CD4-positive, CD25-positive, alpha-beta regulatory T cell (primary cell): ENCODE measurements around the gene SOX1. TPM values are rescaled to one million over a fixed set of nuclear protein-coding genes. Genes with fewer than 3 reads are reported as not detected.

ENCODE experiments used
- ATAC-seq, 2 donors: fragments of 150-1000 bp; cut with Tn5 transposase; one replicate each; pipeline ENCODE4 v1.10.0; 2021; ENCODE audit warnings: low read depth in 2 of 2, moderate number of reproducible peaks in 2 of 2, moderate library complexity in 1 of 2
- DNase-seq, 3 donors: peaks; one replicate each; pipeline versions ENCODE4 v3.0.0 to v3.0.0-alpha.2; 2012 to 2022; ENCODE audit warnings: mixed read lengths in 1 of 3
- H3K27ac ChIP-seq: one replicate; pipeline ENCODE4 v1.7.0; 2013; ENCODE audit warnings: mild to moderate bottlenecking, low read length; ENCODE audit not compliant: insufficient read depth, poor library complexity, severe bottlenecking
- H3K27me3 ChIP-seq: one replicate; pipeline ENCODE4 v1.7.0; 2013; ENCODE audit warnings: low read length; ENCODE audit not compliant: control insufficient read depth, insufficient read depth
- H3K36me3 ChIP-seq: one replicate; pipeline ENCODE4 v1.7.0; 2013; ENCODE audit warnings: mild to moderate bottlenecking, low read length, moderate library complexity; ENCODE audit not compliant: control insufficient read depth, insufficient read depth
- H3K4me1 ChIP-seq: 2 replicates; pipeline ENCODE4 v1.7.0; 2013; ENCODE audit warnings: mild to moderate bottlenecking, low read length; ENCODE audit not compliant: insufficient read depth, control insufficient read depth, poor library complexity, severe bottlenecking
- H3K4me3 ChIP-seq: one replicate; pipeline ENCODE4 v1.7.0; 2013; ENCODE audit warnings: low read depth, mild to moderate bottlenecking, low read length, moderate library complexity
- H3K9me3 ChIP-seq, 2 experiments: 1 replicate in 1 of 2; 2 replicates in 1 of 2; pipeline ENCODE4 v1.7.0; 2013; ENCODE audit warnings: low read length in 2 of 2, mild to moderate bottlenecking in 1 of 2, moderate library complexity in 1 of 2; ENCODE audit not compliant: control insufficient read depth in 2 of 2
- H3K27ac Mint-ChIP-seq, 3 donors: one replicate each; pipeline ENCODE4 v1.8.0; 2020 to 2022; ENCODE audit warnings: mild to moderate bottlenecking in 3 of 3, mixed read lengths in 3 of 3, moderate library complexity in 2 of 3
- H3K27me3 Mint-ChIP-seq: one replicate; pipeline ENCODE4 v1.8.0; 2022; ENCODE audit warnings: mild to moderate bottlenecking, mixed read lengths
- H3K36me3 Mint-ChIP-seq: one replicate; pipeline ENCODE4 v1.8.0; 2020; ENCODE audit warnings: mixed read lengths
- H3K4me1 Mint-ChIP-seq, 4 donors: one replicate each; pipeline ENCODE4 v1.8.0; 2020 to 2022; ENCODE audit warnings: mixed read lengths in 4 of 4, mild to moderate bottlenecking in 1 of 4
- H3K4me3 Mint-ChIP-seq, 4 donors: one replicate each; pipeline ENCODE4 v1.8.0; 2020 to 2022; ENCODE audit warnings: mild to moderate bottlenecking in 4 of 4, mixed read lengths in 4 of 4, moderate library complexity in 3 of 4
- H3K9me3 Mint-ChIP-seq, 7 donors: one replicate each; pipeline ENCODE4 v1.8.0; 2020 to 2022; ENCODE audit warnings: mixed read lengths in 7 of 7, mild to moderate bottlenecking in 3 of 7, moderate library complexity in 2 of 7
- polyA plus RNA-seq, 4 donors: library from polyadenylated mRNA; unstranded; fragments of 300-500 nt; fragmentation: Illumina TruSeq; gene quantifications; one replicate each; pipeline ENCODE4 v1.2.3, GENCODE V29; 2021
- total RNA-seq: library from RNA; stranded (reverse); gene quantifications from one replicate; pipeline ENCODE4 v1.2.3, GENCODE V29; 2022

SOX1 gene
- total and polyA plus RNA-seq, 5 donors from 2014 or later, result not detected

DNA sequence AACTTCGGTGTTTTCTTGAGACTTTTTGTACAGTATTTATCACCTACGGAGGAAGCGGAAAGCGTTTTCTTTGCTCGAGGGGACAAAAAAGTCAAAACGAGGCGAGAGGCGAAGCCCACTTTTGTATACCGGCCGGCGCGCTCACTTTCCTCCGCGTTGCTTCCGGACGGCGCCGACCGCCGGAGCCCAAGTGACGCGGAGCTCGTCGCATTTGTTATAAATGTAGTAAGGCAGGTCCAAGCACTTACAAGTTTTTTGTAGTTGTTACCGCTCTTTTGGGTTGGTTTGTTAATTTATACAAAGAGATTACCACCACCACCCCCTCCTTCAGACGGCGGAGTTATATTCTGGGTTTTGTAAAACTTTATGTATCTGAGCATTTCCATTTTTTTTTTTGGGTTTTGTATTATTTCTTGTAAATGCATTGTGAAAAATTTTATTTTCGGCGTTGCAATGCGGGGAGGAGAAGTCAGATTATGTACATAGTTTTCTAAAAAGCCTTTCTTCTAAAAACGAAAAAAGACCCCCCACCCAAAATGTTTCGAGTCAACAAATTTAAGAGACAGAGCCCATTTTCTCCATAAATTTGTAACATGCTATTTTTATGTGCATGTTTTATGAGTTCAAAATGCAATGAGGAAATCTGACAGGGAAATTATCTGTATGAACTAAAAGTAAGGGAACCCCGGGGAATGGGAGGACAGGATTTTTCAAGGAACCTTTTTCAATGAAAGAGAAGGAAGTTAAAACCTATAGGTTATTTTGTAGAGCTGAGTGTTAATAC lies 2.3 kb downstream of the SOX1 start:
- Histone ChIP-seq H3K4me1 (peaks cover 4% of the 10 kb centered on the region), H3K9me3 (peaks cover 5 to 11% of the 10 kb centered on the region in 2 experiments), H3K4me3 (no peak overlapping the region), H3K27me3 (peaks cover 34% of the 10 kb centered on the region), H3K36me3 (no peaks in the 10 kb centered on the region), H3K27ac (no peak overlapping the region)
- peak overlapping the region in 3 of 4 donors; percentile 7 to 84 (median 48) for H3K4me3 Mint-ChIP-seq
- peak overlapping the region in 1 of 3 donors; percentile 72 for H3K27ac Mint-ChIP-seq
- H3K36me3 Mint-ChIP-seq, result peaks cover 10% of the 10 kb centered on the region
- H3K9me3 Mint-ChIP-seq, result peaks cover 0 to 26% (median 0%) of the 10 kb centered on the region in 7 donors
- ATAC-seq, result no peak
- no peak for DNase-seq
- peaks cover 62% of the 10 kb centered on the region for H3K27me3 Mint-ChIP-seq
- H3K4me1 Mint-ChIP-seq, result peaks cover 0 to 25% (median 3%) of the 10 kb centered on the region in 4 donors

DNA sequence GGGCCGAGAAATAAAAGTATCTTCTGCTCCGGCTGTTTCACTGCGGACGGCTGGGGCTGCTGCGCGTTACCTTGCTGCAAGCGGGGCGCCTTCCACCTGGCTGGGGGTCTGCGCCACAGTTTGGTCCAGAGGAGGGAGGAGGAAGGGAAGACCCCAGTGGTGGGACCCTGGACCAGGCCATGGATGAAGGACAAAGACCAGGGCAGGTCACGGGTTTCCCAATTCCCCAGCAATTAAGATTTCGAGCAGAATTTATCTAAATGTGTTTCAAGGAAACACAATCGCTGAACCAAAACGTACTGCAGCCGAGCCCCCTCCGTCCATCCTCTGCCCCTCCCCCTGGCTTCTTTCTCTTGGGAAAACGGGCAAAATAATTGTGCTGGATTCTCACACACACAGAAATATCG lies 2.9 kb downstream of the SOX1 start:
- Mint-ChIP-seq H3K27me3 (peaks cover 62% of the 10 kb centered on the region), H3K36me3 (peaks cover 10% of the 10 kb centered on the region), H3K27ac (no peak overlapping the region), H3K4me1 (peaks cover 0 to 28% (median 3%) of the 10 kb centered on the region in 4 donors), H3K4me3 (peak overlapping the region in 2 of 4 donors; percentile 58 to 72), H3K9me3 (peaks cover 0 to 26% (median 0%) of the 10 kb centered on the region in 7 donors)
- DNase-seq (no peak), ATAC-seq (no peak)
- Histone ChIP-seq H3K4me1 (peaks cover 4% of the 10 kb centered on the region), H3K9me3 (peaks cover 5 to 11% of the 10 kb centered on the region in 2 experiments), H3K36me3 (no peaks in the 10 kb centered on the region), H3K4me3 (no peak overlapping the region), H3K27ac (no peak overlapping the region), H3K27me3 (peaks cover 33% of the 10 kb centered on the region)

DNA sequence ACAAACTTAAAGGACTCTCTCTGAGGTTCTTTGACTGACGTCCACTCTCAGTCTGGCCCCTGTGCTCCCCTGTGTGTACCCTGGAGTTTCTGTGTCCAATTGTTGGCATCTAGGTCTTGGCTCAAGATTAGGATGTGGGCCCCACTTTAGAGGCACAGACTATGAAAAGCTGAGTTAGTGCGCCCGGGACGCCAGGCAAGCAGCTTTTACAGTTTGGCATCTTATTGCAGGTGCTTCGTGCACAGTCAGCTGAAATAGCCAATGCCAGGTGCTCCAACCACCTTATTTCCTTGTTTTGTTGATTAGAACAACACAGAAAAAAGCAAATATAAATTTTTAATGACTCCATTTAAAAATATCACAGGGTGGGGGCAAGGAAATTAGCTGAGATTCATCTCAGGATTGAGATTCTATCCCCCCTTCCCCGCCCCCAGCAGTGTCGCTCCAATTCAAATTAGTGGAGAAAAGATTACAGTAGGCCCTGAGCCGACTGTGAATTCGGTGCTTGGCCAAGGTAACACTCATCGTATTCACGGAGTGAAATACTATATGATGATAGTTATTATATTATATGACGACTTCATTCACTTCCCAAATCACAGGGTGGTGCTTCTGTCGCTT lies 4.3 kb downstream of the SOX1 start:
- H3K36me3 Mint-ChIP-seq, result peaks cover 6% of the 10 kb centered on the region
- peaks cover 5 to 11% of the 10 kb centered on the region in 2 experiments for H3K9me3 ChIP-seq
- H3K27ac ChIP-seq, result no peak overlapping the region
- peaks cover 0 to 24% (median 0%) of the 10 kb centered on the region in 7 donors for H3K9me3 Mint-ChIP-seq
- ATAC-seq, result no peak
- no peaks in the 10 kb centered on the region for H3K36me3 ChIP-seq
- no peaks in the 10 kb centered on the region for H3K4me1 ChIP-seq
- H3K4me3 Mint-ChIP-seq, result peak overlapping the region in 1 of 4 donors; percentile 26
- peaks cover 36% of the 10 kb centered on the region for H3K27me3 ChIP-seq
- no peak for DNase-seq
- no peak overlapping the region for H3K27ac Mint-ChIP-seq
- H3K4me3 ChIP-seq, result no peak overlapping the region
- H3K27me3 Mint-ChIP-seq, result peaks cover 59% of the 10 kb centered on the region
- H3K4me1 Mint-ChIP-seq, result peaks cover 0 to 18% (median 0%) of the 10 kb centered on the region in 4 donors

DNA sequence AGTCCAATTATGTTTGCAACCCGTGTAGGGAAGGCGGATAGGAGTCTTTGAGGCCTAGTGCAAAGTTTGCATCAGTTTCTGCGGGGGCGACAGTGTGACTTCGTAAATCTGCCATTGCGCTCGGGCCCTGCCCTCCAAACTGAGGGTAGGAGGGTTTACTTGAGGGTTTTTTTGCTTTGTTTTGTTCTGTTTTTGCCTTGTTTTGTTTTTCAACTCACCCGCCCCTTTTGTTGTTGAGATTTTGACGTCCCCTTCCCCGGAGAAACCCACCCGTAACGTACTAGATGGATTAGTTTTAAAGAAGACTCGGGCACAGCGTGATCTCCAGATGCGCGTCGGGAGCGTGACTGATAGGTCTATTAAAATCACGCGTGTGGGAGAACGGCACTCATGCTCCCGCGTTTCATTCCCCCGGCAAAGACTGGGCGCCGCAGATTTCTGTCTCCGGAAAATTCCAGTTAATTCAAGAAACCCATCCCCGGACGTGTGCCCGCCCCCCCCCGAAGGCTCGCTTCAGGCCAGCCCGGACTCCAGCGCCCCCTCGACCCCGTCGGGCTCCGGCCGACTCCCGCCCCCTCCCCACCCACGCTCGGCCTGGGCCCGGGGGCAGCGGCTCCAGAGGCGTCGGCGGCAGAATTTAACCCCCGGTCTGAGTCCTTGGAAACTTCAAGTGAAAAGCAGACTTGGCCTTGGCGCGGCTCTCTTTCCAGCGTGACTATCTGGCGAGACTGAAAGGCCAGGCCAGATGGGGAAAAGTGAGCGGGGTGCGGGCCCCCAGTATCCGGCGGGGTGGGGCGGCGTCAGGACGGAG lies 5.0 kb downstream of the SOX1 start:
- peaks cover 0 to 18% (median 0%) of the 10 kb centered on the region in 4 donors for H3K4me1 Mint-ChIP-seq
- peaks cover 6% of the 10 kb centered on the region for H3K36me3 Mint-ChIP-seq
- H3K4me3 ChIP-seq, result no peak overlapping the region
- peaks cover 5 to 11% of the 10 kb centered on the region in 2 experiments for H3K9me3 ChIP-seq
- peaks cover 41% of the 10 kb centered on the region for H3K27me3 ChIP-seq
- H3K4me1 ChIP-seq, result no peaks in the 10 kb centered on the region
- H3K4me3 Mint-ChIP-seq, result peak overlapping the region in 1 of 4 donors; percentile 26
- DNase-seq, result no peak
- H3K27ac ChIP-seq, result no peak overlapping the region
- H3K9me3 Mint-ChIP-seq, result peaks cover 0 to 24% (median 0%) of the 10 kb centered on the region in 7 donors
- no peaks in the 10 kb centered on the region for H3K36me3 ChIP-seq
- ATAC-seq, result no peak
- H3K27me3 Mint-ChIP-seq, result peaks cover 65% of the 10 kb centered on the region
- no peak overlapping the region for H3K27ac Mint-ChIP-seq

DNA sequence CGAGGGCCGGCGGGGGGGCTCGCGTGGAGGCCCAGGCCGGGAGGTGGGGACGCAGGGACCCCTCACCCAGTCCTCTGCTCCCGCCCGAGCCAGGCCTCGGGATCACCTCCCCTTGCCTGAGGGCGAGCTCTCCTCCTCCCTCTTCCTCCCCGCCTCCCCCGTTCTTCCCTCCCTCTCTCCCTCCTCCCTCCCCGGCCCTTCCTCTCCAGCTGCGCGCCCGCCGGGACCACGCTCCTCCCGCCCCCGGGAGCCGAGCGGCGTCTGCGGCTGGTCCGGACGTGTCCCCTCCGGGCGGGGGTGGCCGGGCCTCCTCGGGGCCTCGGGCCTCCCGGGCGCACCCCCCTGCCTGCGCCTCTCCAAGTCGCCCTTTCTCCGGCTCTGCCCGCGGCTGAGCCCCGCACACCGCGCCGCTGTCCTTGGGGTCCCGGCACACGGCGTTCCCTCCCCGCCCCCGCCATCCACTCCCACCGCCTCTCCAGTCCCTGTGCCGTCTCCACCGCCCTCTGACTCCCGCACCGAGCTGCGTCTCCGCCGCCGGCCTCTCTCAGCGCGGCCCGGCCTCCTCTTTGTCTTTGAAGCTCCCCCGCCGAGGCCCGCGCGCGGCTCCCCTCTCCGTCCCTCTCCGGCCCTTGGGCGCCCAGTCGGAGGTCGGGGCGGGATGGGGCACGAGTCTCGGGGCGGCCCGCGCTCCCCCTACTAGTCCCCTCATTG lies 5.7 kb downstream of the SOX1 start:
- ATAC-seq, result no peak
- Histone ChIP-seq H3K27me3 (peaks cover 43% of the 10 kb centered on the region), H3K4me3 (no peak overlapping the region), H3K27ac (no peak overlapping the region), H3K36me3 (no peaks in the 10 kb centered on the region), H3K4me1 (no peaks in the 10 kb centered on the region), H3K9me3 (peaks cover 5 to 11% of the 10 kb centered on the region in 2 experiments)
- no peak overlapping the region for H3K27ac Mint-ChIP-seq
- H3K9me3 Mint-ChIP-seq, result peaks cover 0 to 24% (median 0%) of the 10 kb centered on the region in 7 donors
- H3K27me3 Mint-ChIP-seq, result peaks cover 67% of the 10 kb centered on the region
- DNase-seq, result no peak
- H3K36me3 Mint-ChIP-seq, result peaks cover 6% of the 10 kb centered on the region
- no peak overlapping the region for H3K4me3 Mint-ChIP-seq
- peaks cover 0 to 18% (median 0%) of the 10 kb centered on the region in 4 donors for H3K4me1 Mint-ChIP-seq

DNA sequence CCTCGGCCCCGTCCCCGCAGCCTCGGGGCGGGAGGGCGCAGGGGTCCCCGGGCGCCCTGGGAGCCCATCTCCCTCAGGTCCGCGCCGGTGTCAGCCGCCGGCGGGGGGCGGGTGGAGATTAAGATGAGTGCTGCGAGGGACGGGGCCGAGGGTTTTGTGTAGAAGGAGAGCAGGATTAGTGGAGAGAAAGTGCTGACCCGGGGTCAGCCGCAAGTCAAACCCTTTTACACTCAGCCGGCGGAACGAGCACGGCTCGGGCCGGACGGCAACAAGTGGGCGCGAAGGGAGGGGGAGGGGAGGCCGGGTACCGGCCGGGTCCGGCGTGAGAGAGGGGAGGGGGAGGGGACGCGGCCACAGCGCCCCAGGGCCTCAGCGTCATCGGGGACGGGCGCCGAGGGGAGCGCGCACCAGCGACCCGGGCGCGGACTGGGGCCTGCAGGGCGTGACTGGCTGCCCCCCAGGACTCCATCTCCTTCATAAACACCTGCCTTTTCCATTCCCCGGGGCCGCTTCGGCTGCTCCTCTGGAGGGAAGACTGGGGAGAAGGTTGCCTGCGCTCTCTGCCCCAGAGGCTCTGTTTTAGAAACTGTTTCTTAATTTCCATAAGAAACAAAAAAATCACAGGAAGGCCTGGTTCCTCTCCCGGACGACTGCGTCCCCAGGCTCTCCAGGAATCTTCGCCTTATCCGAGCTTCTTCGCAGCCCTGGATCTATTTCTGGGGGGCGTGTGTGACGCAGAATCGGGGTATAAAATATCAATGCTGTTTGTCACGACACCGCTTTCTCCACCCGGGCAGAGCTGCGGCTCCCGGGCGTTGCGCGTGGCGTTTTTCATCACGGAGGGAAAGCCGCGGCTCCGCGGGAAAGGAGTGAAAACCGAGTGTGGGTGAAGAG lies 6.5 kb downstream of the SOX1 start:
- Mint-ChIP-seq H3K36me3 (peaks cover 6% of the 10 kb centered on the region), H3K4me3 (no peak overlapping the region), H3K4me1 (peaks cover 0 to 18% (median 0%) of the 10 kb centered on the region in 4 donors), H3K27ac (no peak overlapping the region), H3K27me3 (peaks cover 67% of the 10 kb centered on the region), H3K9me3 (peaks cover 0 to 24% (median 0%) of the 10 kb centered on the region in 7 donors)
- no peak for DNase-seq
- Histone ChIP-seq H3K36me3 (no peaks in the 10 kb centered on the region), H3K4me3 (no peak overlapping the region), H3K27ac (no peak overlapping the region), H3K27me3 (peaks cover 45% of the 10 kb centered on the region), H3K9me3 (peaks cover 5 to 11% of the 10 kb centered on the region in 2 experiments), H3K4me1 (no peaks in the 10 kb centered on the region)
- no peak for ATAC-seq
